Measurements from ENCODE around the gene METTL9.
A peak's percentile ranks its signal among the peaks of the same experiment; 100 is the strongest.

GRCh38 chr16:21599122-21600030 is at the start of gene METTL9:
- TF ChIP-seq RAD21 (IDR thresholded peaks at IDR 0.05; ENCODE audit: low read depth) (no peak), POLR2A (IDR thresholded peaks at IDR 0.05; ENCODE audit: borderline replicate concordance, extremely low read depth, insufficient read depth, insufficient read length) (peak; percentile 30), ZNF274 (IDR thresholded peaks at IDR 0.05; ENCODE audit: low read depth, low read length) (no peak), ZFX (IDR thresholded peaks at IDR 0.05) (peak; percentile 76), CEBPB (IDR thresholded peaks at IDR 0.05; ENCODE audit: low read depth) (no peak)
- TF ChIP-seq, protein P1, sequence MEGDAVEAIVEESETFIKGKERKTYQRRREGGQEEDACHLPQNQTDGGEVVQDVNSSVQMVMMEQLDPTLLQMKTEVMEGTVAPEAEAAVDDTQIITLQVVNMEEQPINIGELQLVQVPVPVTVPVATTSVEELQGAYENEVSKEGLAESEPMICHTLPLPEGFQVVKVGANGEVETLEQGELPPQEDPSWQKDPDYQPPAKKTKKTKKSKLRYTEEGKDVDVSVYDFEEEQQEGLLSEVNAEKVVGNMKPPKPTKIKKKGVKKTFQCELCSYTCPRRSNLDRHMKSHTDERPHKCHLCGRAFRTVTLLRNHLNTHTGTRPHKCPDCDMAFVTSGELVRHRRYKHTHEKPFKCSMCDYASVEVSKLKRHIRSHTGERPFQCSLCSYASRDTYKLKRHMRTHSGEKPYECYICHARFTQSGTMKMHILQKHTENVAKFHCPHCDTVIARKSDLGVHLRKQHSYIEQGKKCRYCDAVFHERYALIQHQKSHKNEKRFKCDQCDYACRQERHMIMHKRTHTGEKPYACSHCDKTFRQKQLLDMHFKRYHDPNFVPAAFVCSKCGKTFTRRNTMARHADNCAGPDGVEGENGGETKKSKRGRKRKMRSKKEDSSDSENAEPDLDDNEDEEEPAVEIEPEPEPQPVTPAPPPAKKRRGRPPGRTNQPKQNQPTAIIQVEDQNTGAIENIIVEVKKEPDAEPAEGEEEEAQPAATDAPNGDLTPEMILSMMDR (IDR thresholded peaks at IDR 0.05 in 2 of 3, conservative IDR thresholded peaks at IDR 0.05 in 1 of 3; ENCODE audit: borderline replicate concordance in 1 of 3, insufficient read depth in 1 of 3, low read depth in 2 of 3, low read length in 2 of 3), result no peak
- TF ChIP-seq, protein P2, sequence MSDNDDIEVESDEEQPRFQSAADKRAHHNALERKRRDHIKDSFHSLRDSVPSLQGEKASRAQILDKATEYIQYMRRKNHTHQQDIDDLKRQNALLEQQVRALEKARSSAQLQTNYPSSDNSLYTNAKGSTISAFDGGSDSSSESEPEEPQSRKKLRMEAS (IDR thresholded peaks at IDR 0.05), result 0 out of 2 replicates have a peak, but pooled peaks have one; percentile 30
